Measurements from ENCODE around the gene SMG6.
"Not testable (repeated sequence)": the region's sequence is repeated elsewhere in the genome, so short reads cannot be mapped to it uniquely, and the experiment has no call there.

DNA sequence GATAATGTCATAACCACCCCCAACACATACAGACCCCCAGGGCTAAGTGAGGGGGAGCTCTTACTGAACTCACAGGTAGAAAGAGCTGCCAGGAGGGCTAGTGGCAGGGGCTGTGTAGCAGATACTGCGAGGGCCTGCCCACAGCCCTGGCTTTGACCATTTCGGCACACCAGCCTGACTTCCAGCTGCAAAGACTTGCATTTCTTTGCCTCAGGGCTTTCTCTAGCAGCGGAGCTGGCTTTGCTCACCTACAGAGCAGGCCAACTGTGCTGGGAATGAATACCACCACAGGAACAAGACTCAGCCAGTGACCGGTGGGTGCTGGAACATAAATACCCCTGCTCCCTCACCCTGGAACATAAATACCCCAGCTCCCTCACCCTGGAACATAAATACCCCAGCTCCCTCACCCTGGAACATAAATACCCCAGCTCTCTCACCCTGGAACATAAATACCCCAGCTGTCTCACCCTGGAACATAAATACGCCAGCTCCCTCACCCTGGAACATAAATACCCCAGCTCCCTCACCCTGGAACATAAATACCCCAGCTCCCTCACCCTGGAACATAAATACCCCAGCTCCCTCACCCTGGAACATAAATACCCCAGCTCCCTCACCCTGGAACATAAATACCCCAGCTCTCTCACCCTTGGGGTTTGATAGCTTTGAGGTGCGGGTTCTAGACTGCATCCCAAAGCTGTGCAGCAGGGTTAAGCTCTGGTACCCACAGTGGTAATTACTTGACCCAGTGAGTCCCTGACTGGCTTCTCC lies 290.2 kb downstream of the SMG6 start:
- TF ChIP-seq CTCF (IDR thresholded peaks at IDR 0.05); EZH2 (IDR thresholded peaks at IDR 0.05; ENCODE audit: borderline replicate concordance, insufficient read depth, low read depth, low read length, poor library complexity, severe bottlenecking): not testable (repeated sequence)

All from B cell (primary cell).